ENCODE data around the gene STAT6. TPM values are rescaled to one million over a fixed set of nuclear protein-coding genes. Genes with fewer than 3 reads are reported as not detected.

Gene STAT6
- total and polyA plus RNA-seq, 2 of the 8 experiments (the other 6 are each of a cell fraction or from before 2014, with no cell fraction given): 32.9 to 38.7 TPM

GRCh38 chr12:57146961-57147944 lies 36.1 kb upstream of the STAT6 start, which contains the start of gene LRP1-AS (continued):
- TF ChIP-seq E2F6 (IDR thresholded peaks at IDR 0.05) (no peak), POU5F1 (IDR thresholded peaks at IDR 0.05; ENCODE audit: low read depth, low read length) (no peak), SRF (IDR thresholded peaks at IDR 0.05; ENCODE audit: low read depth, low read length) (no peak), MAX (IDR thresholded peaks at IDR 0.05) (no peak), TAF1 (IDR thresholded peaks at IDR 0.05; ENCODE audit: low read depth, low read length) (no peak), CHD1 (IDR thresholded peaks at IDR 0.05; ENCODE audit: low read depth, low read length) (no peak), HDAC2 (IDR thresholded peaks at IDR 0.05; ENCODE audit: borderline replicate concordance in 1 of 2, low read depth in 2 of 2, low read length in 2 of 2) (no peak), CBX5 (IDR thresholded peaks at IDR 0.05; ENCODE audit: low read depth, low read length) (no peak), BCL11A (IDR thresholded peaks at IDR 0.05; ENCODE audit: low read depth in 2 of 2, low read length in 2 of 2) (no peak)

Measured in H1 (cell line).